Kasumi-1 (cell line): Measurements from ENCODE around the gene PSMG3.

Source experiments
- DNase-seq, 2 experiments: peaks; one replicate each; lab custom pipeline; 2025; lab: John Stamatoyannopoulos, UW

PSMG3 gene, protein sequence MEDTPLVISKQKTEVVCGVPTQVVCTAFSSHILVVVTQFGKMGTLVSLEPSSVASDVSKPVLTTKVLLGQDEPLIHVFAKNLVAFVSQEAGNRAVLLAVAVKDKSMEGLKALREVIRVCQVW

DNA sequence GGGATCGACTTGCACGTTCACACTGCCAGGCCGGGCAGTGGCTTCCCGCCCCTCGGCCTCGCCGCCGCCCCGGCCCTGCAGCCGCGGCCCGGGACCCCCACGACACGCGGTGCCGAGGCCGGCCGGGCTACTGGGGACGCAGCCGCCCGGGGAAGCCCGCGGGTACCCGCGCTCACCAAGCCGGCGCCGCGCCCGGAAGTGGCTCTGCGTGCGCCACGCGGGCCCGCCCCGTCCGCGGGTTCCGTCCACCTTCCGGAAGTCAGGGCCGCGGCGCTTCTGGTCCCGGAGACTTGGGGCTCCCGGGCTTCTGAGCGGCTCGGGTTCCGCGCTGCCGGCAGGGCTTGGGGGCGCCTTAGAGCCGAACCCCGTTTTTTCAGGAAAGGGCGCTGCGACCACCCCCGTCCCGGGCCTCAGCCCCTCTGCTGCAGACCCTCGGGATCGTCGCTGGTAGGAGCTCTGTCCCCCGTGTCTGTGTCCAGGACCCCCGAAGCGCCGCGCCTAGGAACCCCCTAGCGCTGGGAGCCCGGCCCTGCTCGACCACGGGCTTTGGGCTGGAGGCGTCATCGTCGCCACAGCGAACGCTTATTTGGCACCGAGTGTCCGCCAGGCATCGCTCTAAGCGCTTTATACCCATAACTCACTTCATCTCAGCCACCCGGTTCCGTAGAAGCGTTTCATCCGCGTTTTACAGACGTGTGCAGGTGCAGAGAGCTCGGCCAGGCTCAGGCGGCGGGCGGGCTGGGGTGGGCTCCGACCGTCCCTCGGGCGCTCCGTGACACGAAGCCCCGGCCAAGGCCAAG, at the start of gene PSMG3:
Gene PSMG3 (minus strand): TSS at position 200 of the 800 bp plus-strand sequence. CDS start 693 bp downstream, outside the sequence.
- DNase-seq: peak; percentile 57 to 69

DNA sequence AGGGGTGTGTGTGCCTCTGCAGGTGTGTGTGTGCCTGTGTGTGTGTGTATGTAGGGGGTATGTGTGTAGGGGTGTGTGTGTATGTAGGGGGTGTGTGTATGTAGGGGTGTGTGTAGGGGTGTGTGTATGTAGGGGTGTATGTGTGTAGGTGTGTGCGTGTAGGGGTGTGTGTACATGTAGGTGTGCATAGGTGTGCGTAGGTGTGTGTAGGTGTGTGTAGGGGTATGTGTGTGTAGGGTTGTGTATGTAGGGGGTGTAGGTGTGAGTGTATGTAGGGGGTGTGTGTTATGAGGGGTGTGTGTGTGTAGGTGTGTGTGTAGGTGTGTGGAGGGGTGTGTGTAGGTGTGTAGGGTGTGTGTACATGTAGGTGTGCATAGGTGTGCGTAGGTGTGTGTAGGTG, 48.6 kb upstream of the PSMG3 start:
- DNase-seq: no peak

DNA sequence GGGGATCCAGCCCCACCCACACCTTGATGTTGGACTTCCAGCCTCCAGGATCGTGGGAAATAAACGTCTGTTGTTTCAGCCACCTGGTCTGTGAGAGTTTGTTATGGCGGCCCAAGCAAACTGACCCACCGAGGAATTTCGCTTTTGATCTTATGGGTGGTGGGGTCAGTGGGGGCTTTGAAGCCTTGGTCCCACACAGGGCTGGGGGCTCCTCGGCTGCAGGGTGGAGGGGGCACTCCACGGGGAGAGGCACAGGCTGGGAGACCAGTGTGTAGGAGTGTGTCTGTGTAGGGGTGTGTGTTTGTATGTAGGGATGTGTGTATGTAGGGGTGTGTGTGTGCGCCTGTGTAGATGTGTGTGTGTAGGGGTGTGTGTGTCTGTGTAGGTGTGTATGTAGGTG, 48.1 kb upstream of the PSMG3 start:
- no peak for DNase-seq

DNA sequence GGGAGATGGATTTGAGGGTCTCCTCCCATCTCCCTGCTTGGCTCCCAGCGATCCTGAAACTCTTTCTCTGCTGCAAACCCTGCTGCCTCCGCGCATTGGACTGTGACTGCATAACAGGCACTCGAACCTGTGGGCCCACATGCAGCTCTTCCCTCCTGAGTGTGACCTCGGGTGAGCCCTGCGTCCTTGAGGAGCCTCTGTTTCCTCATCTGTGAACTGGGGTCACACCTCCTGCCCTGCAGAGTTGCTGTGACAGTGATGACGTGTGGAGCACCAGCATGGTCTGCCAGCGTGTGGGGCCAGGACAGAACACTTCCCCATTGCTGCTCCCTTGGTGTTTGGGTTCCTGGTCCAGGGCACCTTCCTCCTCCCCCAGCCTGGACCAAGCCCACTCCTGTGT, 46.9 kb upstream of the PSMG3 start:
- DNase-seq: no peak

DNA sequence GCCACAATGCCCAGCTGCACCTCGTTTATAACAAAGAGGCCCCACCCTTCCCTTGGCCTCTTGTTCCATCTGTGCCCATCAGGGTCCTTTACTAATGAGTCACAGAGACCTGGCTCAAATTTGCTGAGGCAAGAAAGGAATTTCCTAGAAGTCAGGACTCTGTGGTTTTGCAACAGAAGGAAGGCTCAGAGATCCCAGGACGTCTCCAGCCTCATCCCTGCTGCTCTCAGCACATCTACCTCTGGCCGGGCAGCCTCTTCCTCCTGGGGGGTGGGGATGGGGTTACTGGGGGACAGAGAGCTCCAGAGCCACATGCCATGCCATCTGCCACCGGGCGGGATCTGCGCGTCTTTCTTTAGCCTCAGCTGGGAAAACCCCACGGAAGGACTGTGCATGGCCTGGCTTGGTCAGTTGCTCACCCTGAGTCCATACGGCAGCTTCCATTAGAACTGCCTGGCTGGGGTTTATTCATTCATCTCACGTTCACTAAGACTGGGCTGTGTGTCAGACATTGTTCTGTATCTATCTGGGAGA, 41.9 kb upstream of the PSMG3 start:
- DNase-seq: no peak

DNA sequence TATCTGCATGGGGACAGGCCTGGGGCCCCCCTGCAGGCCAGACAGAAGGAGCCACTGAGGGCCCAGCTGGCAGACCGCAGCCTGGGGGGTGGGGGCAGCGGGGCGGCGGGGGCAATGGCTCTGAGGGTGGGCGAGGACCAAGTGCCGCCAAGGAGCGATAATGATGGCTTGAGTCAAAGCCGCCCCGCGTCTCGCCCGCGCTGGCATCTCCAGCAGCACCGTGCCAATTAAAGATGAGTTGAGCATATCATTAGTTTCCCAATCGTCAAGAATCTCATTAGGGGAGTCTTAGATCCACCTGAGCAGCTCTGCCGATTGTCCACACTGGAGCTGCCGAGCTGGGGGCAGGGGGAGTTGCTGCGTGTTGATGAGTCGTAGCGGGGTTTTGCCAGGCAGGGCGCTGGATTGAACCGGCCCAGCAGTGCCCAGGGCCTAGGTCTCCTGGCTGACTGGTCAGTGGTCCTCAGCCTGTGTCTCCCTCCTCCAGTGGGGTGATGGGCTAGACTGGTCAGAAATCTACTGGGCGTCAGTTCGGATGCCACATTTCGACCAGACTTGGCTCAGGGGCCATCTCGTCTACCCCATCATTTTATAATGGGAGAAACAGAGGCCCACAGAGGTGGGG, 41.0 kb upstream of the PSMG3 start:
- no peak for DNase-seq

DNA sequence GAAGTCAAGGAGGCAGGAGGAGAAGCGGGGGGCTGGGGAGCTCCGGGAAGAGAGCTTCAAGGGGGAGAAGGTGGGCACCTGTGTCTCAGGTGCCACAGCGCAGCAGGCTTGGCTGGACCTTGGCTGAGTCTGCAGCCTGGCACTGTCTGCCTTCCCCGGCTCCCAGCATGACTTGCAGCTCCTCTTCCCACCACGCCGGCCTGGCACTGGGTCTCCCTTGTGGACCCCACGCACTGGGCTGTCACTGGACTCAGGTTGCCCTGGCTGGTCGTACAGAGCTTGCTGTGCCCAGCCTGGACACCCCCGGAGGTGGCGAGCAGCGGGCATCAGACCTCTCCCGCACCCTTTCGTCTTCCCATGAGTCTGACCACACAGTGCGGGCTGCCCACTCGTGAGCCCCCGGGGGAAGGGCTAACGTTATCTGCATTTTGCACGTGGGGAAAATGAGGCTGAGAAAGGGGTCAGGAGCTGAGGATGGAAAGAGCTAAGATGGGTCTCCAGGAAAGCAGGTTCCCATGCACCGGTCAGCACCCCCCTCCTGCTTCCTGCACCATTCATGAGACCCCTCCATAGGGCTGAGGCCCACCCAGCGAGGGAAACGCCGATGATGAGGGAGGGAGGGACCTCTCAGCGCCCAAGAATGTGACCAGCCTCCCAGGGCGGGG, 40.3 kb upstream of the PSMG3 start:
- no peak for DNase-seq

DNA sequence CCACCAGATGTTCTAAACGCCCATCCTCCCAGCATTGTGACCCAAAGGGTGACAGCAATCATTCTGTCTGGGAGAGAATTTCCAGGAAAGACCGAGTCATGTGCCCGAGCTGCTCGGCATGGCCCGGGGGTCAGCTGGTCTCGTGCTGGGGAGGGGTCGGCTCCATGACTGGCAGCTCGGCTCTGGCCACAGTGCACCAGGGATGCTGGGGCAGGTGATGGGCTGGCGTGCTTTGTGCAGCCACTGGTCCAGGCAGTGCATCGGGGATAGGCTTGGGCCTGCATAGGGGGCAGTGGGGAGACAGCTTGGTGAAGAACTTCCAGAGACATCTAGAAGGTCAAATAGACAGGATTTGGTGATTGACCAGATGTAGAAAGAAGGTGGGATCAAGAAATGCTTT, 39.2 kb upstream of the PSMG3 start:
- no peak for DNase-seq

DNA sequence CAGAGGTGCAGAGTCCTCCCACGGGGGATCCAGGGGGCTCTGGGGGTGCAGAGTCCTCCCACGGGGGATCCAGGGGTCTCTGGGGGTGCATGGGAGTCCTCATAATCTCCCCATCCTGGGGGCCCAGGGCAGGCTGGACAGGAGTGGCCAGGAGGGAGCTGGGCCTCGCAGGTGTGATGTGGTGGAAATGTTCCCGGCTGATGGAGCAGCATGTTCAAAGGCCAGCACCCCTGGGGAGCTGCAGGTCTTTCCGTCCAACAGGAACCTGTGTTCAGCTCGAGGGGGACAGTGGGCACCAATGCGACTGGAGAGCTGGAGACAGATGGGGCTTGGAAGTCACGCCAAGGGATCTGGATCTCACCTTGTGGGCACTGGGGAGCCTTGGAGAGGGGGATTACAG, 38.5 kb upstream of the PSMG3 start:
- no peak for DNase-seq

DNA sequence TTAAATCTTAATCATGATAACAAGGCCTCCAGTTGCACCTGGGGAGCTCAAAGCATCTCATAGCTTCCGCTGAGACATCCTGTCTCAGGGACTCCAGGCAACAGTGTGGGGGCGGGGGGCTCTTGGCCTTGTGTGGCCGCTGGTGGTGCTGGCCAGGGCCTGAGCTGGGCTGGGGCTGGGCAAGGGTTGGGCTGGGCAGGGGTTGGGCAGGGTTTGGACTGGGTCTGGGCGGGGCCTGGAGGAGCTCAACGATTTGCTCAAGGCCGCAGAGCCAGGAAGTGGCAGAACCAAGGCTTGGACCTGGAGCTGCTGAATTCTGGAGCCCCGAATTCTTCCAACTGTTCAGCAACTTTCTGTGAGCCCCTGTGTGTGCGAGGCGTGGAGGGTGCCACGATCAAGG, 37.9 kb upstream of the PSMG3 start:
- no peak for DNase-seq

DNA sequence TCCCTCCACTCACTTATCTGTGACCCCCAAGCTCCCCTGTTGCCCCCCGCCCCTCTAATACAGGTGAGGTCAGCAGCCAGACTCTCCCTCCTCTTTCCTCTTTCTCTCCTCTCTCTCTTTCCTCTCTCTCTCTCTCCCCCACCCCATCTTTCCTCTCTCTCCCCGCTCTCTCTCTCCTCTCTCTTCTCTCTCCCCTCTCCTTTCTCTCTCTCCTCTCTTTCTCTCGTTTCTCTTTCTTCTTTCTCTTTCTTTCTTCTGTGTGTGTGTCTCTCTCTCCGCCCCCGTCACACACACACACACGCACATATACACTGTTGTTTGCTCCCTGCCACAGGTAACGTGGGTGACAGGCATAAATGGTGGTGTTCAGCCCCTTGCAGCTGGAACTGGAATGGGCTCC, 37.2 kb upstream of the PSMG3 start:
- no peak for DNase-seq

DNA sequence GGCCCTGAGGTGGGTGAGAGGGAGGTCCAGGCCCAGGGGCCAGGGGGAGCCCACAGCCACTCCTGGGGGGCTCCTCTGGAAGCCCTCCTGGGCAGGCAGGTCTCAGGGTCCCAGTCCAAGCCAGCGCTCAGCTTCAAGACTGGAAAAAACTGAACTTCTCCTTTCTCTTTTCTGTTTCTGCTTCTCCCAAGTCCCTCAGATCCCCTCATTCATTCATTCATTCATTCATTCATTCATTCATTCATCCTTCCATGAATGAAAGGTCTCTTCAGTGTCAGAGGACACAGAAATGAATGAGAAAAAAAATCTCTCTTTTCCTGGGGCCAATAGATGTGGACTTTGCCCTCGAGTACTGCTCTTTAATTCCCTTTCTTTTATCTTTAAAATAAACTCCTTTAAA, 34.6 kb upstream of the PSMG3 start:
- no peak for DNase-seq

DNA sequence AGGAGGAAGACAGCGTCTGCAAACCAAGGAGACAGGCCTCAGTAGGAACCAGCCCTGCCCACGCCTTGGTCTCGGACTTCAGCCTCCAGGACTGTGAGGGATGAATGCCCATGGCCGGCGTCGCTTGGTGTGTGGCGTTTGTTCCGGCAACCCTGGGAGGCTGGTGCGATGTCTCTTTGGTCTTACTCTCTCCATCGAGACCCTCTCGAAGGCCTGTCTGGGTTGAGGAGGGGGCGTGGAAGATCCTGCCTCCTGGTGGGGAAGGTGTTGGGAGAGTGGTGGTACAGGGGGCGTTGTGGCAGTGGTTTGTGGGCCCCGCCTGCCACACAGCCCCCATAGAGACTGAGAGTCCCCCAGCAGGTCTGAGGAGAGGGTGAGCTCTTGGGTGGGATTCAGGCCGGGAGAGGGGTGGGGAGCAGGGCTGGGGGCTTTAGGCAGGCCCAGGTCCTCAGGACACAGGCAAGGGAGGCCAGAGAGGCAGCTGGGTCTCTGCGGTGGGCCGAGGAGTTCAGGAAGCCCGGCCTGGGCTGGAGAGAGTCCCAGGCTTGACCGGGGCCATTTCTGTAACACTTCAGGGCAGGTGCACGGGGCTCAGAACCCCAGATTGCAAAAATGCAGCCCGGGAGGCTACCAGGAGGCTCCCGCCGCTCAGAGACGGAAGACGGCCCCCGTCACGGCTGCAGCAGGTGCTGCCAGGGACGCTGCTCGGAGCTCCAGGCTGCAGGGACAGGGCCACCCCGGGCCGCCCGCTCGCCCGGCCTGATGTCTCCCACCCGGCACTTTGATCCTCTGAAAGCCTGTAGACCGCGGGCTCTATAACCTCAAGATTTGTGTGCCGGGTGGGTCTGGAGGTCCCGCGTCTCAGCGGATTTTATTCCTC, 33.8 kb upstream of the PSMG3 start:
- no peak for DNase-seq

DNA sequence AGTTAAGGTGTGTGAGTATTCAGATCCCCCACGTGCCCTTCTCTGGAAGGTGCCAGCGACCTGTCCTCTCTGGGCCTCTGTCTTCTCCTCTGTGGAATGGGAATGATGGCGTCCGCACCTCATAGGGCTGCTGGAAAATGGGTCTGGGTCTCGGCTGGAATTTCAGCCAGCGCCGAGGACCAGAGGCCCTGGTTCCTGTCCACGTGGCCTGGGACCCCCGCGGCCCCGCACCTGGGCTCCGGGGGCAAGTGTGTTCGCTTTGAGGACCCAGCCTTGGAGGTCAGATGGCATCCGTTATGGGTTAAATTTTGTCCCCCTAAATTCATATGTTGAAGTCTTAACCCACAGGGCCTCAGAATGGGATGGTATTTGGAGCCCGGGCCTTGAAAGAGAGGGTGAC, 32.6 kb upstream of the PSMG3 start:
- no peak for DNase-seq

DNA sequence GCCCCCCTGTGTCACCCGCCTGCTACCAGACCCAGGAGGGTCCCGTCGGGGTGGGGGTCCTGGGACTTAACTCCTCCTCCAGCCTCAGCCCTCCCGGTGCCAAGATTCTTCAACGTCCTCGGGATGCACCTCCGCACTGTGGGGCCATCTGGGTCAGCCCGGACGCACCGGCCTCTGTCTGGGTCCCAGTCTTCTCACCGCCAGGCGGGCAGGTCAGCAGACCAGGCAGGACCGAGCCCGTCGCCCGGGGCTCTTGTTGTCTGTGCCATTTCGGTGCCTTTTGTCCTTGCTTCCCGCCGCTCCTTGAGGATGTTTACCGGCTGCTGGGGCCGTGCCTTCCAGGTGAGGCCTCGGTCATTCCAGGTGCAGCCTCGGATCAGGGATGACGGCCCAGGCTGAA, 32.1 kb upstream of the PSMG3 start:
- no peak for DNase-seq

DNA sequence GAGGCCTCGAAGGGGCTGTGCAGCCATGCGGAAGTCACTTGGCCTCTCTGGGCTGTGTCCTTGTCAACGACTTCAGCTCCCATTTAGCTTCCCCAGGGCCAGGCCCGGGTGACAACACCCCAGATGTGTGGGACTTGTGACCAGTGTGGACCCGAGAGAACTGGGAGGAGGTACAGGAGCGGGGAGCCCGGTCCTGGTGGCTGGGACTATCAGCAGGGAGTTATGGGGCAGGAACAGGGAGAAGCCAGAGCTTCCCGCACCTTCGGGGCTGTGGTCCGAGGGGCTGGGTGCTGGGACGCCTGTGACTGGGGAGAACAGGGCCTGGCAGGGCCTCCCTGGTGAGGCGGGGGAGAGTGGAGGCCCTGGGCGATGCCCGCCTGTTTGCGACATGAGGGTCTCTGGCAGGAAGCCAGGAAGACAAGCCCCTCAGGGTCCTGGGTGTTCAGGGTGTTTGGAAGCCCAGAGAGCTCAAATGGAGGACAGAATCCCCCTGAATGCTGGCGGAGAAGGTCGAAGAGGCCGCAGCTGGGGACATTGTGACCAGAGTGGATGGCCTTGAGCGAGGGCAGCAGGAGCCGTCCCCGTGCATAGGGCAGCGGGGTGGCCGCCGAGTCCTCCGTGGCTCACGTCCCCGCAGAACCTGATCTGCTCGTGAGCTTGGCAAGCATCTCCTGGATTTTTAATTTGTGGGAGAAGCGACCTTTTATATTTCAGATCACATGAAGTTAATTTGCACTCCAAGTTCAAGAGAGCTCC, 30.0 kb upstream of the PSMG3 start:
- no peak for DNase-seq

DNA sequence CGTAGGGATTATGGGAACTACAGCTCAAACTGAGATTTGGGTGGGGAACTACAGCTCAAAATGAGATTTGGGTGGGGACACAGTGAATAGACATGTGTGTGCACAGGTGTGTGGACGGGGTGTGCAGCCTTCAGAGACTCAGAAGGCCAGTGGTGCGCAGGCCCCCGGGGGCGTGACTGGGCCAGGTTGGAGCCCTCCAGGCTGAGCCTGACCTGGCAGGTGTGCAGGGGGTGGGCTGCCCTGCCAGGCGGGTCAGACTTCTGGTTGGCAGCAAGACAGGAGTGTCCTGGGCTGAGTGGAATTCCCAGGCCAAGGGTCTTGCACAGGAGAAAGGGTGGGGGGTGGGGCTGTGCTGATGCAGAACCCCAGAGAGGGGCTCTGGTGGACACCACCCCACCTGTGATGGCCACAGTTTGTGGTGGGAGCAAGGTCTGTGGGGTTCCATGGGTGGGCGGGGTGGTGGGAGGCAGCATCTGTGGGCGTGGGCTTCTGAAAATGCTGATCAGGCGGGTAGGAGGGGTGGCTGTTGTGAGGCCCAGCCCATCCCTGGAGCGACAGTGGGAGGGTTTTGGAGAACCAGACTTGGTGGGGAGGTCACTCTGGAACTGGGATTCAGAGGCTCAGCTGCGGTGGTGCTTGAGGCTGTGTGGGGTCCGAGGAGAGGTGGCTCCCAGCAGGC, 29.3 kb upstream of the PSMG3 start:
- DNase-seq: no peak

DNA sequence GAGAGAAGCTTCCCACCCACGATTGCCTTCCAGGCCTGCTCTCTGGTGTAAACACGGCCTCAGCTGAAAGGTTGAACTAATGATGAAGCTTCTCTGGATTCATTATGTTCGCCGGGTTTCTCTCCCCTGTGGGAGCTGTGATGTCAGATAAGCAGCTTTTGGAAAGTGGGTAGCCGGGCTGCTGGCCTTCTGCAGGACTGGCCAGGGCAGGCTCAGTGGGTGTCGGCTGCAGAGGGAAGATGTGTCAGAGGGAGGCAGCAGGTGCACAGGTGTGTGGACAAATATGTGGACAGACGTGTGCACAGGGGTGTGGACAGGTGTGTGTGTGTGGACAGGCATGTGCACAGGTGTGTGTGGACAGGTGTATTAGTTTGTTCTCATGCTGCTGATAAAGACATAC, 28.5 kb upstream of the PSMG3 start:
- DNase-seq: no peak

DNA sequence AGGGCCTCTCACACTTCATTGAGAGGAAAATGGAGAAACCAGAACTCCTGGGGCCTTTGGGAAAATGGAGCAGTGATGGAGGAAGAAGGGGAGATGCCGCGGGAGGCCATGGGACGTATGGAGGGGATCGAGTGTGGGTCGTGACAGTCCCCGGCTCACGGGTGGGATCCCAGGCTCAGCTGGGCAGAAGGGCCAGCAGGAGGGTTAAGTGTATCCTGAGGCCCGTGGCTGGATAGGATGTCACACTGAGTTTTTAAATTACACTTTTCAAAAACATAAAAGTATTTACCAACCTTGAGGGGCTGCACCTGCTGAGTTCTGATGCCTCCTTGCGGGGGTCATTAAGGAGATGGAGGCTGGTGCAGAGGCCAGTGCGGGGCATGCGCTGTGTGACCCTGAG, 28.0 kb upstream of the PSMG3 start:
- DNase-seq: no peak

DNA sequence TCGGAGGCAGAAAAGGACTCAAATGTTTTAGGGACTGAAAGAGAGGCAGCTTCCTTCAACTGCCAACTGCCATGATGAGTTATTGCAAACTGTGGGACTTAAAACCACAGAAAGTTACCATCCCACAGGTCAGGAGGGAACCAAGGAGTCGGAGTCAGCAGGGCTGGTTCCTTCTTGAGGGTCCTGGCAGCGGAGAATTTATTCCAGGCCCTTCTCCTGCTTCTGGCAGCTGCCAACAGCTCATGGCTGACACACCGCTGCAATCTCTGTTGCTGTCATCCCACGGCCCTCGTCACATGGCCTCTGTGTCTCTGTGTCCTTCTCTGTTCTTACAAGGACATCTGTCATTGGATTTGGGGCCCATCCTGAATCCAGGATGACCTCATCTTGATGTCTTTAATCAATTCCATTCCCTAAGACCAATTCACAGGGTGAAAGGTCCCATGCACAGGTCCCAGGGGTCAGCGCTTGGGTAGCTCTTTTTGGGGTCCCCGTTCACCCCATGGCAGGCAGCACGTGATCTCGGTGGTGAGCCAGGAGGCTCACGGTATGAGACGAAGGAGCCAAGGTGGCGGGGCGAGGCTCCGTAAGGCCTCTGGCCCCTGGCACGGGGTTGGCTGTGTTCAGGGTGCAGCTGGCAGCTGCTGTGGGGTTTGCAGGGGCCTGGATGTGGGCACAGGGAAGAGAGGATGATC, 27.4 kb upstream of the PSMG3 start:
- DNase-seq: no peak
